GM21360 (cell line): Measurements from ENCODE around the gene CNIH2.

Source experiments
- ATAC-seq: cut with Tn5 transposase; IDR thresholded peaks from one replicate; pipeline ENCODE4 v1.9.1; 2021; ENCODE audit warnings: mild to moderate bottlenecking, moderate library complexity; ENCODE audit not compliant: unreplicated experiment

The CNIH2 gene

GRCh38 chr11:66327171-66328030 is 49.4 kb downstream of the CNIH2 start:
- no peak for ATAC-seq

GRCh38 chr11:66328031-66328301 is 50.0 kb downstream of the CNIH2 start:
- ATAC-seq, result peak; percentile 8

DNA sequence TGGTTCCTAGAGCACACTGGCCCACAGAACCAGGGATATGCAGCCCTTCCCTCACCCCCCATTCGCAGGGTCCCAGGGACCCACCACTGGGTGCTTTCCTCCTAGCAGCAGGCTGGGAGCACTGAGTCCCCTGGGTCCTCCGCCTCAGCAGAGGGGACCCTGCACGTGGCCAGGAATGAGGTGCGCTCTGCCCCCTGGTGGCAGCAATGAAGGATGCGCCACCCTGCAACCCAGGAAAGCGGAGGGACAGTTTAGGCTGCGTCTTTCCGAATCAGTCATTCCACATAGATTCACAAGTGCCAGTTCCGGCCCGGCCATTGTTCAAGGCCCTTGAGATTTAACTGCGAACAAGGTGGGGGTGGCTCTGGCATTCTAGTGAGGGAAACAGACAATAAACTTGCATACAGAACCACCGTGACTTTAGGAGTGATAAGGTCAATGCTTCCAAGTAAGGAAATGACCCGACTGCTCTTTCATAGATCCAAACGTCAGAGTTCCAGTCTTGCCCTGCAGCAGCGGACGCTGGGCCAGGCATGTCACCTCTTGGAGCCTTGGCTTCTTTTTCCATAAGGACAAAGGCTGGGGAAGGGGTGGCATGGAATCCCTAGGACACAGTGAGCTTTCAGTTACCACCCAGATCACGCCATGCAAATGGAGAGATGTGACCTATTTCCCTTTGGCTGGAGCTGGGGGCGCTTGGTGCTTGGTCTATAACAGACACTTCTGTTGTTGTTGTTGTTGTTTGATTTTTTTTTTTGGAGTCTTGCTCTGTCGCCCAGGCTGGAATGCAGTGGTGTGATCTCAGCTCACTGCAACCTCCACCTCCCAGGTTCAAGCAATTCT is 50.5 kb downstream of the CNIH2 start:
- peak; percentile 47 for ATAC-seq

DNA sequence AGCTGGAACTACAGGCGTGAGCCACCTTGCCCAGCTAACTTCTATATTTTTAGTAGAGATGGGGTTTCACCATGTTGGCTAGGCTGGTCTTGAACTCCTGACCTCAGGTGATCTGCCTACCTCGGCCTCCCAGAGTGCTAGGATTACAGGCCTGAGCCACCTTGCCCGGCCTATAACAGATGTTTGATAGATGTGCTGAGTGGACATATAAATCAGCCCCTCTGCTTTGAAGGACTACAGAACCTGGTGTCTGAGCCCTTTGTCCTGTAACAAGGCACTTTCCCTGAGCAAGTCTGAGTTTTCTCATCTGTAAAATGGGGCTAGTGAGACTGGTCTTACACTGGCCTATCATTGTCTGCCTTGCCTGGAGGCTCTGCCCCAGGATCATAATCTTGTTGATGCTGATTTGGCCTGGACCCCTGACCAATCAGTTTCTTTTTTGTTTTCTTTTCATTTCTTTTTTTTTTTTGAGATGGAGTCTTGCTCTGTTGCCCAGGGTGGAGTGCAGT is 51.2 kb downstream of the CNIH2 start:
- no peak for ATAC-seq

- ATAC-seq, result no peak
These were observed 53.0 kb downstream of the CNIH2 start for GRCh38 chr11:66330931-66331330.

DNA sequence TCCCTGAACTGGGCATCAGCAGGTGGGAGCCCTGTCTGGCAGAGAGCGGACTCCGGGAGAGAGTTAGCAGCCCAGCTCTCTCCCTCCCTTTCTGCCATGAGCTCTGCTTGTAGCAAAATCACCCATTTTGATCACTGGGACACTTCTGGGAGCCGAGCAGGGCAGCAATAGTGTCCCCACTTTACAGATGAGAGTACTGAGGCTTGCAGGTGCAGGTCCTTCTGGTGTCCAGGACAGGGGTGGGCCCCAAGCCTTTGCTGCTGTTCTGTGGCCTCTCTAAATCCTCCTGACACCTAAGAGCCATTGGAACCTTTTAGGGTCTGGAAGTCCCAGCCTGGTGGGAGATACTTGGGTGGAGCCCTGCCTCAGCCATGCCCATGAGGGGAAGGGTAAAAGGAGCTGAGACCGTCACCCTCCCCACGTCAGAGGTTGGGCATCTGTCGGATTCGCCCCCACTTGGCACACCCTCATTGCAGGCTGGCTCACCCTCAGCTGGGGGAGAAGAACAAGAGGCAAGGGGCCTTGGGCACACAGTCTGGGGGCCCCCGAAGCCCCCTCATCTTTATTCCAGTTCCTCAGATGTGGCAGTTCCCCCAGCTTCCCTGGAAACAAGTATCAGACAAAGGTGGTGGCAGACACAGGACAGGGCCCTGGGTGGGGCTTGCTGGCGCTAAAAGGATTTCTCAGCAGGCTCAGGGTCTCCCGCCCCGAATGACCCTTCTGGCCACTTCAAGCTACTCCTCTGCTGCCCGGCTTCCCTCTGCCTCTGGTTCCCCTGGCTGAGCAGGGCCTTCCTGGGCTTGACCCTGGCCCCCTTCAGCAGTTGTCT is 53.8 kb downstream of the CNIH2 start:
- ATAC-seq, result no peak

DNA sequence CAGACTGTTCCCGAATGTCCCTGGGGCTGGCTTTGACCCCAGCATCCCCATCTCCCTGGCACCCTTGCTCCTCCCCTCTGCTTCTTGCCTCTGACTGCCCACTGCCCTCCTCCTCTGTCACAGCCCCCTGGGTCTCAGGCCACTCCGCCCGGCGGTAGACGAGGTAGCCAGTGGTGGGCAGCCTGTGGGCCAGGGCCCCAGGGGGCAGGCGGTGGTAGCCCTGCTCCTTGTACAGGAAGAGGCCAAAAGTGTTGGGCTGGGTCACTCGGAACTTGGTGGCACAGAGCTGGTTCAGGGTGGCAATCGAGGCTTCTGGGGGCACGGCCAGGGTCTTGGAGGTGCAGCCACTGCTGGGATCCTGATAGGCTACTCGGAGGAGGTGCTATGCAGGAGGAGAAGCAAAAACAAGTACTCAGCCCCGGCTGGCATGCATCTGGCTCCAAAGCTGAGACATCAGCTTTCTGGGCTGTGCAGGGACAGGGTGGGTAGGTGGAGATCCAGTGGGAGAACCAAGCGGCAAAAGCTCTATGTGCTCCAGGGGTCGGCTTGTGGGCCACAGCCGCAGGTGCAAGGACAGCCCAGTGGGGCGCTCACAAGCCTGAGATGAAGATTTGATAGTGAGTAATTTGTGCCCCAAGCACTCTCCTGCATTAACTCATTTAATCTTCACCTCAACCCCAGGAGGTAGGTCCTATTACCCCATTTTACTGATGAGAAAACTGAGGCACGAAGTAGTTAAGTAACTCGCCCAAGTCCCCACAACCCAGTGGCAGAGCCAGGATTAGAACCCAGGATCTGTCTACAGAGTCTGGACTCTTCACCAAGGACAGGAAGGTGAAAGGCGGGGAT is 54.6 kb downstream of the CNIH2 start:
- no peak for ATAC-seq

GRCh38 chr11:66333220-66333877 is 55.4 kb downstream of the CNIH2 start:
- no peak for ATAC-seq
